HCT116 (cell line): ENCODE results near the gene SNRNP70. TPM values are rescaled to one million over a fixed set of nuclear protein-coding genes. Genes with fewer than 3 reads are reported as not detected.

Source experiments
- ATAC-seq: fragments of 200-7000 bp; cut with Tn5 transposase; 2 replicates; pipeline ENCODE4 v1.9.1; 2020; ENCODE audit warnings: mild to moderate bottlenecking, moderate library complexity
- BruUV-seq: library from RNA; stranded (reverse); fragments of 400-500 nt; replicated peaks from 2 replicates; lab custom pipeline; 2021; lab: Mats Ljungman, UMichigan
- CTCF ChIA-PET: fragments of 300-600 bp; sonication (Branson Sonifier 250); formaldehyde crosslinking; loops from one replicate; lab custom pipeline; 2021; ENCODE audit warnings: antibody characterized with exemption; lab: Charles Lee
- POLR2A ChIA-PET: fragments of 300-600, 350-600 bp; sonication (Branson Sonifier 250); formaldehyde crosslinking; loops from one replicate; lab custom pipeline; 2021; ENCODE audit warnings: antibody characterized with exemption; lab: Charles Lee
- RAD21 ChIA-PET, 2 experiments: fragments of 300-600 bp; sonication (Branson Sonifier 250); formaldehyde crosslinking; loops; one replicate each; lab custom pipeline; 2023; ENCODE audit warnings: low total read pairs in 2 of 2; ENCODE audit not compliant: uncharacterized antibody in 2 of 2, unreplicated experiment in 2 of 2, low non-redundant PET in 1 of 2; lab: Charles Lee
- DNase-seq: peaks from one replicate; pipeline ENCODE4 v3.0.0-alpha.2; 2010; ENCODE audit warnings: low read depth, low spot score
- H2AFZ ChIP-seq: fragments of 200-600 bp; shearing (Covaris generic), sonication (generic); 2 replicates; pipeline ENCODE4 v1.6.1; 2017; ENCODE audit warnings: low read depth, mixed run types, mixed read lengths, antibody characterized with exemption, low read length; ENCODE audit not compliant: poor library complexity, severe bottlenecking
- H3K27ac ChIP-seq: 2 replicates; pipeline ENCODE4 v1.5.1; 2012; ENCODE audit warnings: low read depth, low read length
- H3K27me3 ChIP-seq: fragments of 200-600 bp; sonication (generic); 2 replicates; pipeline ENCODE4 v1.6.1; 2016; ENCODE audit warnings: mixed run types, low read length, mixed read lengths; ENCODE audit not compliant: insufficient read depth
- H3K36me3 ChIP-seq, 2 experiments: fragments of 200-500 bp in 1 of 2; fragments of 200-600 bp in 1 of 2; sonication (Bioruptor generic) in 1 of 2; sonication (generic) in 1 of 2; 2 replicates each; pipeline versions ENCODE4 v1.5.1 to v1.6.1; 2014 to 2016; ENCODE audit warnings: low read length in 2 of 2, inconsistent platforms in 1 of 2, mixed read lengths in 1 of 2, mixed run types in 1 of 2; ENCODE audit not compliant: insufficient read depth in 2 of 2, control insufficient read depth in 1 of 2
- H3K4me1 ChIP-seq, 2 experiments: fragments of 200-600 bp in 1 of 2; sonication (generic) in 1 of 2; 2 replicates each; pipeline versions ENCODE4 v1.5.1 to v1.6.1; 2012 to 2017; ENCODE audit warnings: low read length in 2 of 2, inconsistent platforms in 1 of 2, mild to moderate bottlenecking in 1 of 2, mixed read lengths in 1 of 2, mixed run types in 1 of 2, moderate library complexity in 1 of 2; ENCODE audit not compliant: insufficient read depth in 2 of 2, control insufficient read depth in 1 of 2
- H3K4me2 ChIP-seq: fragments of 200-600 bp; sonication (generic); 2 replicates; pipeline ENCODE4 v1.6.1; 2017; ENCODE audit warnings: mixed run types, low read length, mixed read lengths
- H3K4me3 ChIP-seq, 2 experiments: fragments of 200-600 bp in 1 of 2; sonication (generic) in 1 of 2; replicated peaks in 1 of 2; 2 replicates each; pipeline ENCODE4 v1.5.1; 2011 to 2016; ENCODE audit warnings: low read length in 2 of 2, control low read depth in 1 of 2, low read depth in 1 of 2, mild to moderate bottlenecking in 1 of 2, mixed read lengths in 1 of 2, mixed run types in 1 of 2
- H3K79me2 ChIP-seq: fragments of 200-600 bp; sonication (generic); 2 replicates; pipeline ENCODE4 v1.6.1; 2017; ENCODE audit warnings: mild to moderate bottlenecking, mixed run types, low read length, moderate library complexity, mixed read lengths; ENCODE audit not compliant: insufficient read depth
- H3K9ac ChIP-seq: fragments of 200-600 bp; sonication (generic); 2 replicates; pipeline ENCODE4 v1.6.1; 2016; ENCODE audit warnings: low read length, mixed read lengths
- H3K9me2 ChIP-seq: fragments of 200-600 bp; sonication (generic), shearing (Covaris generic); 2 replicates; pipeline ENCODE4 v1.6.1; 2017; ENCODE audit warnings: mixed run types, mild to moderate bottlenecking, moderate library complexity; ENCODE audit not compliant: insufficient read depth
- H3K9me3 ChIP-seq, 2 experiments: fragments of 200-500 bp in 1 of 2; fragments of 200-600 bp in 1 of 2; sonication (Bioruptor generic) in 1 of 2; sonication (generic) in 1 of 2; 2 replicates each; pipeline ENCODE4 v1.6.1; 2014 to 2017; ENCODE audit warnings: low read length in 2 of 2, mixed read lengths in 2 of 2, inconsistent platforms in 1 of 2, low read depth in 1 of 2, mild to moderate bottlenecking in 1 of 2, mixed run types in 1 of 2, moderate library complexity in 1 of 2; ENCODE audit not compliant: control insufficient read depth in 1 of 2, insufficient read depth in 1 of 2
- H4K20me1 ChIP-seq: fragments of 200-600 bp; sonication (generic), shearing (Covaris generic); 2 replicates; pipeline ENCODE4 v1.6.1; 2017; ENCODE audit warnings: mixed run types, mild to moderate bottlenecking, moderate library complexity; ENCODE audit not compliant: insufficient read depth
- FOSL1 ChIP-seq: IDR thresholded peaks from 2 replicates; pipeline ENCODE4 v1.6.1; 2012; ENCODE audit warnings: low read depth
- JUND ChIP-seq: IDR thresholded peaks from 2 replicates; pipeline ENCODE4 v1.6.1; 2012
- POLR2A ChIP-seq: IDR thresholded peaks from 2 replicates; pipeline ENCODE4 v1.7.0; 2011; ENCODE audit warnings: borderline replicate concordance; ENCODE audit not compliant: insufficient read depth, insufficient read length; ENCODE audit errors: extremely low read depth
- POLR2AphosphoS5 ChIP-seq: IDR thresholded peaks from 2 replicates; pipeline ENCODE4 v1.6.1; 2011; ENCODE audit warnings: mild to moderate bottlenecking, low read depth, low read length, moderate library complexity
- RAD21 ChIP-seq: IDR thresholded peaks from 2 replicates; pipeline ENCODE4 v1.6.1; 2012; ENCODE audit warnings: low read depth, mild to moderate bottlenecking
- REST ChIP-seq: IDR thresholded peaks from 2 replicates; pipeline ENCODE4 v1.6.1; 2012; ENCODE audit warnings: low read depth
- SRF ChIP-seq: IDR thresholded peaks from 2 replicates; pipeline ENCODE4 v1.6.1; 2012; ENCODE audit warnings: low read depth
- TCF7L2 ChIP-seq: IDR thresholded peaks from 2 replicates; pipeline ENCODE4 v1.7.0; 2011; ENCODE audit warnings: borderline replicate concordance, inconsistent platforms; ENCODE audit not compliant: insufficient read depth, insufficient read length; ENCODE audit errors: extremely low read depth
- intact Hi-C: fragments of 100-400 bp; cut with micrococcal nuclease; formaldehyde crosslinking; loops from 2 replicates; pipeline ENCODE4 v1.10.0; 2022
- total RNA-seq: library from RNA; stranded (reverse); gene quantifications from one replicate; pipeline ENCODE4 v1.2.1, GENCODE V29; 2021; ENCODE audit not compliant: unreplicated experiment

The SNRNP70 gene
- total RNA-seq, 1 experiment from 2014 or later: 236 TPM

GRCh38 chr19:49067554-49067953, 17.7 kb upstream of the SNRNP70 start (continued):
- TF ChIP-seq POLR2AphosphoS5 (no peak), JUND (no peak), REST (no peak), RAD21 (no peak), POLR2A (no peak), FOSL1 (no peak)

- POLR2A ChIA-PET: no interaction called here
- no peaks in the 10 kb centered on the region for H3K27me3 ChIP-seq
- intact Hi-C loops: no loop called here
These were observed 16.2 kb upstream of the SNRNP70 start for GRCh38 chr19:49069026-49069425.

More at GRCh38 chr19:49069026-49069425, 16.2 kb upstream of the SNRNP70 start:
- no peak for ATAC-seq
- Histone ChIP-seq H3K9me3 (no peaks in the 10 kb centered on the region), H3K36me3 (no peaks in the 10 kb centered on the region), H3K4me3 (no peak overlapping the region), H3K79me2 (no peaks in the 10 kb centered on the region), H4K20me1 (no peaks in the 10 kb centered on the region), H3K9me2 (no peaks in the 10 kb centered on the region), H3K27ac (no peak overlapping the region), H3K9ac (no peak overlapping the region), H2AFZ (no peak overlapping the region), H3K4me2 (no peak overlapping the region), H3K4me1 (peaks cover 24 to 43% of the 10 kb centered on the region in 2 experiments)
- ChIA-PET RAD21 (no interaction called here), CTCF (no interaction called here)
- TF ChIP-seq SRF (no peak), REST (no peak), TCF7L2 (no peak)
- BruUV-seq: no TSS peak
- no peak for DNase-seq
